Activated CD4-positive, alpha-beta memory T cell treated with anti-CD3 and anti-CD28 coated beads for 36 hours (primary cell): ENCODE results near the gene MREG. TPM values are rescaled to one million over a fixed set of nuclear protein-coding genes. Genes with fewer than 3 reads are reported as not detected.
"Not testable (repeated sequence)": the region's sequence is repeated elsewhere in the genome, so short reads cannot be mapped to it uniquely, and the experiment has no call there.

Experiments used
- CTCF ChIA-PET: fragments of 350-600 bp; sonication (Branson Sonifier 250); formaldehyde crosslinking; loops from one replicate; lab custom pipeline; 2021; ENCODE audit warnings: antibody characterized with exemption, inconsistent platforms; lab: Charles Lee
- POLR2A ChIA-PET: fragments of 350-600 bp; sonication (Branson Sonifier 250); formaldehyde crosslinking; loops from one replicate; lab custom pipeline; 2021; ENCODE audit warnings: antibody characterized with exemption; lab: Charles Lee
- DNase-seq: peaks from one replicate; pipeline ENCODE4 v3.0.0-alpha.2; 2020
- H3K27ac Mint-ChIP-seq: one replicate; pipeline ENCODE4 v1.8.0; 2021; ENCODE audit warnings: mixed read lengths
- H3K27me3 Mint-ChIP-seq: one replicate; pipeline ENCODE4 v1.8.0; 2021; ENCODE audit warnings: mixed read lengths
- H3K36me3 Mint-ChIP-seq: one replicate; pipeline ENCODE4 v1.8.0; 2021; ENCODE audit warnings: mixed read lengths
- H3K4me1 Mint-ChIP-seq: one replicate; pipeline ENCODE4 v1.8.0; 2021; ENCODE audit warnings: low read depth, mixed read lengths
- H3K4me3 Mint-ChIP-seq: one replicate; pipeline ENCODE4 v1.8.0; 2021; ENCODE audit warnings: mild to moderate bottlenecking, mixed read lengths
- H3K9me3 Mint-ChIP-seq: one replicate; pipeline ENCODE4 v1.8.0; 2021; ENCODE audit warnings: mixed read lengths
- intact Hi-C: fragments of 100-400 bp; cut with micrococcal nuclease; formaldehyde crosslinking; loops from one replicate; pipeline ENCODE4 v1.15.1; 2023
- total RNA-seq, 2 experiments: library from RNA; stranded (reverse); gene quantifications; one replicate each; pipeline ENCODE4 v1.2.3, GENCODE V29; 2021

MREG gene
- total RNA-seq, 2 experiments from 2014 or later, result 10.2 to 10.4 TPM

DNA sequence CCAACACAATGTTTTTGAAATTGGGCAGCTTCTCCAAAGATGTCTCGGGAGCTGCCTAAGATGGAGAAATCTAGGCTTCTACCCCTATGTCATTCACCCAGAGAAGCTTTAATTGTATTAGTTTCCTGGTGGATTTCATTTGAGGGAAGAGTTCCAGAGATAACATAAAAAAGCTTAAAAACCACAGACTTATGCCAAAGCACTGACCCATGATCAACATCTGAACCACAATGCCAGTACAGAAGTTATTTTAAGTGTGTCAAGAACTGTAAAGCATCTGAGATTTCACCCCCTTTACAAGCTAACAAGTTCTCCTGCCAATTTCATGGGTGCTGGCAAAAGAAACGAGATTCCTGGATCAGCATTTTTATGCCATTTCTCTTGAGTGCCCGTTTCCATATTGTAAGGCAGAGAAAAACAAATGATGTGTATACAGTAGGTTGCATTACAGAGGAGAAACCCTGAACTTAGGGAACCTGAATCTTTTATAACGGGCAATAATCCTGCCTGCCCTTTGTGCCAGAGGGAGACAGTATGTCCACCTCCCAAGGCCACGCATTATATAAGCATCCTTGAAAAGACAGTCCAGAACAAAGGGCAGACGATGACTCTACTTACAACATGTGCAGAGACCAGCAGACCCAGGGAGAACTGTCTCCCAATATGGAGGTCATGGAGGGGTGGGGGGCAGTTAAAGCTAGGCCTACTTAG lies 44.1 kb downstream of the MREG start:
- ChIA-PET POLR2A (no interaction called here), CTCF (interaction anchor here (0.6 to 2.0 kb wide), 3 partner anchors 18 to 396 kb away, joined by 3 to 5 read pairs (median 3); no protein-coding TSS in a partner anchor)
- DNase-seq, result no peak
- H3K4me1 Mint-ChIP-seq, result peaks cover 20% of the 10 kb centered on the region
- H3K9me3 Mint-ChIP-seq, result peaks cover 3% of the 10 kb centered on the region
- intact Hi-C loops, result no loop called here
- H3K4me3 Mint-ChIP-seq, result no peak overlapping the region
- peaks cover 17% of the 10 kb centered on the region for H3K36me3 Mint-ChIP-seq
- no peak overlapping the region for H3K27ac Mint-ChIP-seq
- H3K27me3 Mint-ChIP-seq, result no peaks in the 10 kb centered on the region

DNA sequence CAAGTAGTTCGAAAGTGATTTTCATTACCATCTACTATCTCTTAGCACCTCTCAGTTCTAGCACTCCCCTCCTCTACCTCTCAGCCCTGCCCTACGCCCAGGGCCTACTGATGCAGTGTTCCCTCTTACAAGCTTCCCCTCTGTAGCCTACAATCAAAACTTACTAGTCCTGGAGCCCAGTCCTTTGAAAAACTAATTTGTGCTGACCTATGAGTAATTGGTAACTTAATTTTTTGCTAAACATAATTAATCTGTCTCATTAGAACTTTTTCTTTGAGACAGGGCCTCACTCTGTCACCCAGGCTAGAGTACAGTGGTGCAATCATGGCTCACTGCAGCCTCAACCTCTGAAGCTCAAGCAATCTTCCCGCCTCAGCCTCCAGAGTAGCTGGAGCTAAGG lies 44.9 kb downstream of the MREG start:
- POLR2A ChIA-PET, result no interaction called here
- Mint-ChIP-seq H3K27ac (no peak overlapping the region), H3K4me1 (peaks cover 20% of the 10 kb centered on the region)

DNA sequence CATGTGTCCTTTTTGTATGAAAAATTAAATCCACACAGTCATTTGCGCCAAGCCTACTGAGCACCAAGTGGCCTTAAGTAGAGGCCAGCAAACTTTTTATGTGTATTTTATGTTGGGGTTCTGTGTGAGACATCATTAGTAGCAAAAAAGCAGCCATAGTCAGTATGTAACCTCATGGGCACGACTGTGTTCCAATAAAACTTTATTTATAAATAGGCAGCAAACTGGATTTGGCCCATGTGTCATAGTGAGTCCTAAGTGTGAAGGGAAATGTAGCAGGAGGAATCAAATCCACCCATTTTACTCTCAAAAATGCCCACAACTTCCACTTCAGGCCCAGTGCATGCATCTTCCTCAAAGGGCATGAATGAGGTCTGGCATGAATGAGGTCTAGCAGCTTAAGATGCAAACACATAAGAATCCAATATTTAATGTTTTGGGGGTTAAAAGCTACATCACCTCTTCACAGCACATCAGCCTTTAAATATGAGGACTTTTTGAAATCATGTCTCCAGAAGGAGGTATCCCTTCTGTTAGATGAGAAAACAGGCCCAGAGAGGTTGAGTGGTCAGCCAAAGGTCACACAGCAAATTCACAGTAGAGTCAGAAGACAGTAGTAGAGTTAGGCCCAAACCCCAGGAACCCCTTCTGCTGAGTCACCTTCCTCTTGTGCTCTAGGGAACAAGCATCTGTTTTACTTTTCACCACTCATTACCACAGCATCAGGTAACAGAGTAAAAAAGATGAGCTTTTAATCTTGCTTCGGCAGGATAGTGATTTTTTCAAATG lies 45.6 kb downstream of the MREG start:
- Mint-ChIP-seq H3K9me3 (peaks cover 3% of the 10 kb centered on the region), H3K27ac (no peak overlapping the region), H3K4me3 (no peak overlapping the region), H3K27me3 (no peaks in the 10 kb centered on the region), H3K4me1 (peaks cover 20% of the 10 kb centered on the region), H3K36me3 (peaks cover 13% of the 10 kb centered on the region)
- intact Hi-C loops, result no loop called here
- POLR2A ChIA-PET, result no interaction called here
- CTCF ChIA-PET, result interaction anchor here (0.8 to 2.0 kb wide), 3 partner anchors 17 to 18 kb away, joined by 3 to 5 read pairs (median 3); no protein-coding TSS in a partner anchor
- DNase-seq, result peak; percentile 15

More for the DNA sequence above, 44.9 kb downstream of the MREG start:
- intact Hi-C loops, result no loop called here
- no peaks in the 10 kb centered on the region for H3K27me3 Mint-ChIP-seq
- H3K4me3 Mint-ChIP-seq, result no peak overlapping the region
- H3K36me3 Mint-ChIP-seq, result peaks cover 17% of the 10 kb centered on the region
- no peak for DNase-seq
- CTCF ChIA-PET, result interaction anchor here (0.6 to 2.0 kb wide), 4 partner anchors 17 to 395 kb away, joined by 3 to 5 read pairs (median 3); no protein-coding TSS in a partner anchor
- H3K9me3 Mint-ChIP-seq, result peaks cover 3% of the 10 kb centered on the region

DNA sequence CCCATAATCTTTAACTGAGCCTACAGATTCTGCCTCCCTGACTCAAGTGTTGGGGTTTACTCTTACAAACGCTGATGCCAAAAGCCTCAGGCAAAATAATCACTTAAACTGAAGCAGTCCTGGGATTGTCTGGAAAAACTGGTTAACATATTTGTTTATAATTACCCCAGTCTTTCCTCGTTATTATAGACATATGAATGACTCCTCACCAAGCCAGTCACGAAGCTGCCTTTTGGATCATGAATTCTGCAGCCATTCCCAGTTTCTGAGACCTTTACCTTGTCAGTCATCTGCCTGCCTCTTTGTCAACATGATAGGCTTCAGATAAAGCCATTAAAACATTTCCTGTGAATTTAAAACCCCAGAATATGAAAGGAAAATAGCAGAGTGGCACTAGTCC lies 46.4 kb downstream of the MREG start:
- peaks cover 13% of the 10 kb centered on the region for H3K36me3 Mint-ChIP-seq
- peaks cover 3% of the 10 kb centered on the region for H3K9me3 Mint-ChIP-seq
- peaks cover 20% of the 10 kb centered on the region for H3K4me1 Mint-ChIP-seq
- CTCF ChIA-PET, result no interaction called here
- intact Hi-C loops, result no loop called here
- H3K27ac Mint-ChIP-seq, result no peak overlapping the region
- no peak for DNase-seq
- no peak overlapping the region for H3K4me3 Mint-ChIP-seq
- POLR2A ChIA-PET, result no interaction called here
- H3K27me3 Mint-ChIP-seq, result no peaks in the 10 kb centered on the region

DNA sequence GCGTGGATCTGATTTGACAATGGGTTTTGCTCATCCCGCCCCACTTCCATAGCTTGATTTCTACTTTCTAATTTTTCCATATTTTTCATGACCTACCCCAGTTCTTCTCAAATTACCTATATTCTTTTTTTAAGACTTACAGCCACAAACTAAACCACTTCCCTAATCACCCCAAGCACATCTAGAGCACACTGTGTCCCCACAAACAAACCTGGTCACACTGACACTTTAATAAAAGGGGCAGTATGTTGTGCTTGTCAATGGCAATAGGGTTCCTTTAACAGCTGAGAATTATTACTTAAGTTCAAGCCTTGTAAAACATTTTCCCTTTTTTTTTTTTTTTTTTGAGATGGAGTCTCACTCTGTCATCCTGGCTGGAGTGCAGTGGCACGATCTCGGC lies 47.1 kb downstream of the MREG start:
- intact Hi-C loops, result no loop called here
- H3K4me3 Mint-ChIP-seq, result no peak overlapping the region
- CTCF ChIA-PET, result no interaction called here
- no peak overlapping the region for H3K27ac Mint-ChIP-seq
- H3K27me3 Mint-ChIP-seq, result no peaks in the 10 kb centered on the region
- peaks cover 3% of the 10 kb centered on the region for H3K9me3 Mint-ChIP-seq
- POLR2A ChIA-PET, result interaction anchor here (0.7 kb wide), 1 partner anchor 15 kb away, joined by 3 read pairs; no protein-coding TSS in a partner anchor
- no peak for DNase-seq
- peaks cover 9% of the 10 kb centered on the region for H3K36me3 Mint-ChIP-seq
- peaks cover 20% of the 10 kb centered on the region for H3K4me1 Mint-ChIP-seq

DNA sequence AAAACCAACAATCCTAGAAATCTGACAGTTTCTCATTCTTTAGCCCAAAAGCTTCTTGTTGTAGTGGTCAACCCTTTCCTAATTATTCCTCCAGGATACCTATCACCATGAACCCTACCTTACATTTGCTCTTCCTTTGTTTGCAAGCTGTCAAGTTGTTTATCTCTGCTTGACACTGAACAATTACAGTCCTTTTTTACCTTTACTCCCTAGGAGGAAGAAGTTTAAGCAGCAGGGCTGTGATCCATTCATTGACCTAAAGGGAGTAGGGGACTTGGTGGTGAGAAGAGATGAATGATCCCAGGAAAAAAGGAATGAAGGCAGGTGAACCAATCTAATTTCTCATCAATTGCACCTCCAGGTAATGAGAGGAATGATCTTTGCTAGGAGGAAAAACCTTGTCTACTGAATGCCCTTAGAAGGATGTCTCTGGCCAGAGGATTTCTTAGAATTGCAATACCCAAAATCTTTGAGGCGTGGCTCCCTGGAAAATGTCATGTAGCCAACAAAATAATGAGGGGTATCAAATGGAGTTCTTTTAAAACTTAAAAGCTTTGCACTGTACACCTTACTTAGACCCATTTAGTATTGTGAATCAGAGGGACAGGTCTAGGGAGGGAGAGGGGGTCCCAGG lies 47.7 kb downstream of the MREG start:
- no peak for DNase-seq
- Mint-ChIP-seq H3K36me3 (peaks cover 4% of the 10 kb centered on the region), H3K9me3 (no peaks in the 10 kb centered on the region), H3K4me1 (peaks cover 16% of the 10 kb centered on the region), H3K4me3 (no peak overlapping the region), H3K27me3 (no peaks in the 10 kb centered on the region), H3K27ac (no peak overlapping the region)
- intact Hi-C loops, result no loop called here
- POLR2A ChIA-PET, result interaction anchor here (0.7 kb wide), 1 partner anchor 14 kb away, joined by 3 read pairs; no protein-coding TSS in a partner anchor
- CTCF ChIA-PET, result interaction anchor here (1.0 kb wide), 1 partner anchor 68 kb away, joined by 3 read pairs; no protein-coding TSS in a partner anchor

DNA sequence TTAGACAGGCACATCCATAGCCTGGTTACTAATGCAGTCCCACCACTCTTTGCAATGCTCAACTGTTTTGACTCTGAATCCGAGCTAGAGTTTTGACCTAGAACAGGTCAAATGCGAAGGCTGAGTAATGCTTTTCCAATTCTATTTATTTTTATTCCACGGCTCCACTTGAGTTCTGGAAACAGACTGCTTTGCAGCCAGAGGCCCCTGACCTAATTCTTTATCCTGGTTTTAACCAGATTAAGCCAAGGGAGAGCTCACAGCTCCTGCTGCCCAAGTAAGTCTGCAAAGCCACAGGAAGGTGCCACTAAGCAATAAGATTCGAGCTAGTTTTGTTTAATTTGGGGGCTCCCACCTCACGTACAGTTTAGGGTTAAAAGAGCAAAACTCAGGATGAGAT lies 51.4 kb downstream of the MREG start:
- POLR2A ChIA-PET, result no interaction called here
- DNase-seq, result no peak
- H3K4me3 Mint-ChIP-seq, result no peak overlapping the region
- H3K4me1 Mint-ChIP-seq, result no peaks in the 10 kb centered on the region
- CTCF ChIA-PET, result interaction anchor here (1.4 kb wide), 1 partner anchor 12 kb away, joined by 5 read pairs; no protein-coding TSS in a partner anchor
- intact Hi-C loops, result no loop called here
- H3K27me3 Mint-ChIP-seq, result no peaks in the 10 kb centered on the region
- no peak overlapping the region for H3K27ac Mint-ChIP-seq
- no peaks in the 10 kb centered on the region for H3K9me3 Mint-ChIP-seq
- H3K36me3 Mint-ChIP-seq, result peaks cover 11% of the 10 kb centered on the region

DNA sequence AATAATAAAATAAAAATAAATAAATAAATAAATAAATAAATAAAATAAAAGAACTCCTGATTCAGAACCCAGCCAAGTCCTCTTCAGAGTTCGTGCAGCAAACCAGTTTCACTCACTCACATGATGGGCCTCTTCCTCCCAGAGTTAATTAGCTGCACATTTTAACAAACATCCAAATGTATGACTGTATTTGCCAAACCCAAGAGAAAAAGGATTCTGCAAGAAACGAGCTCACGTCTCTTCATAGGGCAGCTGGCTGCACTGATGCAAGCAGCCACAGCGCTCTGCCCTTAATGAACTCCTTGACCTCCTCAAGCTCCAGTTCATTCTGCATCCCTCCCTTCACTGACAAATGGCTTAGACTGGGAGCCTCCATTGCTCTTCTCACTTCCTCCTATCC lies 55.1 kb downstream of the MREG start:
- CTCF ChIA-PET, result interaction anchor here (1.2 kb wide), 1 partner anchor 11 kb away, joined by 4 read pairs; no protein-coding TSS in a partner anchor
- Mint-ChIP-seq H3K36me3 (peaks cover 11% of the 10 kb centered on the region), H3K4me3 (no peak overlapping the region), H3K9me3 (no peaks in the 10 kb centered on the region), H3K4me1 (no peaks in the 10 kb centered on the region), H3K27me3 (no peaks in the 10 kb centered on the region), H3K27ac (no peak overlapping the region)
- no peak for DNase-seq
- POLR2A ChIA-PET, result no interaction called here
- intact Hi-C loops, result no loop called here

DNA sequence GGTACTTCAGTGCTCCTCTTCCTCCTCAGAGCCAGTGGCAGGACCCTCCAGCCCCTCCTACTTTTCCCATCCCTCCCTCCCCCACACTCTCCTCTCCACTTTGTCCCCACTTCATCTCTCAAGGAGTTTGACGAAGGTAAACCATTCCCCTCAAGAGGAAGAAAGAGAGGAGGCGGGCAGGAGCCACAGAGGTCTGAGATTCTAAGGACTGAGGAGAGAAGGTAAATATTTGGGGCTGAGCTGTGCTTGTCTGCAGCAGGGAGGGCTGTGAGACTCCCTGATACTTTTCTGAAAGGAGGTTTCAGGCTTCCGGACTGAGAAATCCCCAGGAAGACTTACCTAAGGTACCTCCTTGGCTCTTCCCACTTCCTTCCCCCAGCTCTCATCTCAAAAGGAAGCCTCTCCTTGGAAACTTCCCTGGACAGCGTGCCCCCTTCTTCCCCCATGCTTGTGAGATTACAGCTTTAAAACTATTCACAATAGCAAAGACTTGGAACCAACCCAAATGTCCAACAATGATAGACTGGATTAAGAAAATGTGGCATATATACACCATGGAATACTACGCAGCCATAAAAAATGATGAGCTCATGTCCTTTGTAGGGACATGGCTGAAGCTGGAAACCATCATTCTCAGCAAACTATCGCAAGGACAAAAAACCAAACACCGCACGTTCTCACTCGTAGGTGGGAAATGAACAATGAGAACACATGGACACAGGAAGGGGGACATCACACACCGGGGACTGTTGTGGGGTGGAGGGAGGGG lies 55.8 kb downstream of the MREG start:
- POLR2A ChIA-PET, CTCF ChIA-PET: not testable (repeated sequence)

DNA sequence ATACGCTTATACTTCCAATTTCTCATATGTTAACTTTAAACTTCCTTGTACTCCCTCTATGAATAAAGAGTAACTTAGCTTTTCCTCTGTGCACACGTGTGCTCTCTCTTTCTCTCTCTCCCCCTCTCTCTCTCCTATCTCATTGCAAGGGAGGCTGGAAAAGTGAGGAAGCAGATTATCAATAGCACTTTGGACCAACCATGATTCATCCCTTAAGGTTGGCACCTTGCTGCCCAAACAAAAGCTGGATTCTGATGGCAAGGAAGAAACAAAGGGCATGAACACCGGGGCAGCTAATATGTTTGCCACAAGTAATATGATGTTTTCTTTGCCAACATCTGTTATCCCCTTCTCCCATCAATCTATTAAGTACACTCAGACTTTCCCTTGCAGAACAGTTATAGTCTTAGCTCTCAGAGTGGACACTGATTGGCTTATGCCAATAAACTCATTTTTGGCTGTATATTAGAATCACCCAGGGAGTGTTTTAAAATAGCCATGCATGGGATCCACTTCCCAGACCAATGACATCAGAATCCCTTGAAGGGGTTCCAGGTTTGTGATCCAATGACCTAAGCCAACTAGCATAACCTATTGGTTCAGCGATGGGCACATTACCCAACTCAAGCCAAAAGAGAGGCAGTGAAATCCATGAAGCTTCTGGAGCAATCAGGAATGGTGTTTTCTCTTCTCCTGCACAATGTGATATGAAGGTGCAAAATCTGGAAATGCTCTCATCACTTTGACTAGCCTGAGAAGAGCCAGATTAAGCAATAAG lies 60.3 kb downstream of the MREG start:
- Mint-ChIP-seq H3K4me3 (no peak overlapping the region), H3K4me1 (peaks cover 3% of the 10 kb centered on the region), H3K27me3 (no peaks in the 10 kb centered on the region), H3K36me3 (peaks cover 1% of the 10 kb centered on the region), H3K27ac (no peak overlapping the region), H3K9me3 (no peaks in the 10 kb centered on the region)
- DNase-seq, result no peak
- intact Hi-C loops, result no loop called here
- CTCF ChIA-PET, result interaction anchor here (0.6 to 9.8 kb wide), 3 partner anchors 61 to 75 kb away, joined by 3 to 188 read pairs (median 3); partner anchors contain the start of gene MREG
- POLR2A ChIA-PET, result no interaction called here

More for the DNA sequence above, 55.8 kb downstream of the MREG start:
- H3K9me3 Mint-ChIP-seq, H3K27me3 Mint-ChIP-seq, intact Hi-C loops, H3K4me1 Mint-ChIP-seq, DNase-seq, H3K4me3 Mint-ChIP-seq, H3K27ac Mint-ChIP-seq: not testable (repeated sequence)
- peaks cover 11% of the 10 kb centered on the region for H3K36me3 Mint-ChIP-seq
